ENCODE results near the gene OR51T1.

OR51T1 gene

DNA sequence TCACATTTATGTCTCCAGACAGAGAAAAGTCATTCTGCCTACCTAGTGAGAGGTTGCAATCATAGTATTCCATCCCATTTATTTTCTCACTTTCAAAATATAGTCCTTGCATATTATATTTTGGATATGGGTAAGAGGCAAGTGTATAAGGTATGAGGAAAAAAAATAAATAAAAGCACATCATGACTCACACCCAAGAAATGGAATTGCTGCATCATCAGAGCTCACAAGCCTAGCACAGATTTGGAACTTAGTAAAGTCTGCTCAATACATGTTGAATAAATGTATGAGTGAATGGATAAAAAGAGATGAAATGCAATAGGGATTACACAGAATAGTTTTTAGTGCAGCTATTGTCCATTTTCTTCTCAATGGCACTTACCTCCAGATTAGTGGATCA, 44.9 kb downstream of the OR51T1 start:
- DNase-seq (ENCODE audit: low read depth in 3 of 3) = no peak
